HG02884 (cell line): ENCODE results near the gene ETV6.

Experiments
- ATAC-seq: cut with Tn5 transposase; IDR thresholded peaks from one replicate; pipeline ENCODE4 v1.9.1; 2021; ENCODE audit warnings: mild to moderate bottlenecking, moderate library complexity; ENCODE audit not compliant: unreplicated experiment

ETV6 gene

DNA sequence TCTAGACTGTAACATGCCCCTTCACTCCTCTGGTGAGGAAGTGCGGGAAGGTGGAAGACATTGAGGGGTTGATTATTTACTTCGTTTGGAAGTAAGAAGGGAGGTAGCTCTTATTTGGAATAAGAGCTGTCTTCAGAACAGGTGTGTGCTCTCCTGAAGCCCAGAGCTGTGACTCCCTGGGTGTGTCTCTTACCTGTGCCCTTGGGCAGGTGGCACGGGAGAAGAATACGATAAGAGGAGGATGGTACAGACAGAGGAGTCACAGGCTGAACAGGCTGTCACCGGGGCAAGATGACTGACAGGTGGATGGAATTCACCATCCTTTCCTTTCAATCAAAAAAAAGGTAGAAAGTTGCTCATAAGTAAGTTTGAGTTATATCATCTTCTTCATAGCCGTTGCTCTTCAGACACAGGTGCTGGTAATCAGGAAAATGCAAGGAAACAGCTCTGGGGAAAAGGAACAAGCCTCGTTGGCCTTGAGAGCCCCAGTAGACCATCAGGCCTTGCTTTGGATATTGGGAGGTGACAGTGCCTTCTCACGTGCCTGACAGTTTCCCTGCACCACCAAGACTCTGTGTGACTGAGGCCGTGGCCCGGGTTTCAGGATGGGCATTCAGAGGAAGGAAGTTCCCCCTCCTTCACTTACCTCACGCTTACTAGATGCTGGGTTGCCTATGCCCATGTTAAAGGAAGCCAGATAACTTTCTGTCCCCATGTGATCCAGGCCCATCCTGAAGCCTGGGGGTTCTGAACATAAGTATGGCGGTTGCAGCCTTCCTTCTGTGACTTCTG lies 120.4 kb downstream of the ETV6 start:
- no peak for ATAC-seq

DNA sequence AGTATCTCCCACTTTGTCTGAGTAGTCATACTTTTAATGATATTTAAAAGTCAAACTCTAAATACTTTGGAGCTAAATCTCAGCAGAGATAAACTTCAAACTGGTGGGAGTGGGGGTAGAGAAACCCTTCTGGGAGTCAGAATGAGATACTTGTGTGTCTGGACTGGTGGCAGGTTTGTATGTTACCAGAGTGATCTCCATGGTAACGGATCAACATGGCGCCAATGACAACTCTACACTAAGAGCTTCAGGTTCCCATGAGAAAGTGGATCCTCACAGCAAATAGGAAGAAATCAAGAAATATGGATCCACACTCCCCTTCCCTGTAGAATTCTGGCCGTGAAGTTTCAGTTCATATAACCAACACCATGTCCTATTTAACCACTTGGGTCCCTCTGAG lies 121.9 kb downstream of the ETV6 start:
- no peak for ATAC-seq

DNA sequence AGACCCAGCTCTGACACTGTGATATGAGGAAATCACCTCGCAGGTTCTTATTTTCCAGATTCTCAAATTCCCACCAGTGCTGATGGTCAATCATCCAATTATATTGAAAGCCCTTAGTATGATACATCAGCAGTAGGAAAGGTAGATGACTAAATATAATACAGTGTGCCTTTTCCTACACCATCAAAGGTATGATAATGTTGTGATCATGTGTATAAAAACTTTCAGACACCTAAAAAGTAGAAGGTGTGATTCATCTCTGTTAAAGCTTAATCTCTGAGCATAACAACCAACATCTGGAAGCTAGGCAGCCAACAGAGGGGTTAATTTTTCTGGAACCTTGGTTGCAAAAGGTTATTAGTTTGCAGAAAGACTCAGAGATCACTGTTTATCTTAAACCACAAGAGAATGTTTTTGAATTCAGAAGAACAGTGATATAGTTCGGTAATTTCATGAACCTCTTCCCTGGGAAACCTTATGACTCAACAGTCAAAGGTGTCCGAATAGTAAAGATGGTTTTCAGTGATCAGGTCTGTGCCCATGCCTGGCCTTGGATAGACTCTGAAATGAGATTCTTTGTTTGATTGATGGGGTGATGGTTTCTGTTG lies 122.5 kb downstream of the ETV6 start:
- no peak for ATAC-seq

- ATAC-seq = no peak
These were observed 124.6 kb downstream of the ETV6 start for GRCh38 chr12:11773889-11774677.

DNA sequence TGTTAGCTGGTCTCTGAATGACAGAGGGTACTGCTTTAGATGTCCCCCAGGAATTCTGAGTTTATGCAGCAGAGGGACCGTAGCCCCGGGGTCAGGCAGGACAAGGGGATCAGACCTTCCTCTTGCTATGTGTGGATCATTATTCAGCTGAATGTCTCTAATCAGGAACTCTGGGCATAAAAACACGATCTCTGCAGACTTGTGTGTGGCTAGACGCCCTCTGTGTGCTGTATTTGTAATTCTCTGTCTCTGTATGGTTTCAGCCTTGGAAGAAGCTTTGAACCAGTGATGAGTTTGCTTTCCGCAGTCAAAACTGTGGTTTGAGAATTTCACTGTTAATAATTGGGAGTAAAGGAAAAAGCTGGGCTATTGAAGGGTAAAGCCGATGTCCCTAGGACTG lies 125.3 kb downstream of the ETV6 start:
- ATAC-seq = no peak

GRCh38 chr12:11776316-11776715 lies 126.8 kb downstream of the ETV6 start:
- ATAC-seq = no peak

GRCh38 chr12:11777451-11777850 lies 128.0 kb downstream of the ETV6 start:
- no peak for ATAC-seq

DNA sequence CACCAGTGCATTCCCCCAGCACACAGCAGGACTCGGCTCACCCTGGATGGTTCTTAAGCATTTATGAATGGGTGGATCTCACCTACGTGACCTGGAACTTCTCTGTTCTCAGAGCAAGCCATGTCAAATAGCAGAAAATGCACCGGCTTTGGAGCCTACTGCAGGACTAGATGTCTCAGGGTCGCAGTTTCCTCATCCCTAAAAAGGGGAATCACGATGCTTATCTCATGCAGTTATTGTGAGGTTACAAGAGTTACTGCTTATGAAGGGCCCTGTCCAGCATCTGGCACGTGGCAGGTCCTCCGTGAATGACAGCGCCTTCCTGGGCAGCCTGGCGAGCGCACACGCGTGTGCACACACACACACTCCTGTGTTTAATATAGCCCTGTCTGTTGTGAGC lies 128.5 kb downstream of the ETV6 start:
- no peak for ATAC-seq

DNA sequence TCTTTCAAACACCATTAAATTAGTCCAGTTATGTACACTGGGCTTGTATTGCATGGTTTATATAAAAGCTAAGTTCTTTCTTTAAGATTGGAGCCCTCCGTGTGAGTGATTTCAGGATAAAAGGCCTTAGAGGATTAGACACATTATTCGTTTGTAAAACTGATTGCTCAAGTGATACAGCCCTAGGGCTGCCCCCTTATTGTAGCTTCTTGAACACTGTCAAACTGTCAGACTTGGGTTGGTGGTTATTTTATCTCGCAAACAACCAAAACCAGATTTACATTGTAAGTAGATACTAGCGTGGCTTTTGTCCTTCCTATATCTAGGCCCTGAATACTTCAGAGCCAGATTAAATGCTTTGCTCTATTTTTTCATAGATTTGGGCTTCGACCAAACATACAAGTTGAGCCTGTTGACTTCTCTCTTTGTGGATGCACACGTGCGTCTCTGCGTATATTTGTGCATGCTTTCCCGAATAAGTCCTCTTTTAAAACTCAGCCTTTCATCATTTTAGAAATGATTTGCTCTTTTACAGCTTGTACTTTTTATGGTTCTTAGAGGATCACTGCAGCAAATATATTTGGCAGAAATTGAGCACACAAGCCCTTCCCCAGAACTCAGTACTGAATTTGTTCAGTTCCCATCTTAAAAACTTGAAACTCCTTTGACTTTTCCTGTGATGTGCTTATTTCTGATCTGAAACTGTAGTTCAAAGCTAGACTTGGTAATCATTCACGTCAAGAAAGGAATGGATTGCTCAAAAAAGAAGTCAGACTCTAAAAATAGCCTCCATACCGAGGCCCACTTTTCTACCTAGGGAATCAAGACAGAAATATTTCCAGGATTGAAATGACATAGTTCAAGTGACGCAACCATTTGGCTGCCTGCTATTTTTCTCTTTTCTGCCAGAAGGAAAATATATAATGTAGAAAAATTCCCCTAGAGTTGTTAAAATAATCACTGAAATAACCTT lies 129.5 kb downstream of the ETV6 start:
- no peak for ATAC-seq

DNA sequence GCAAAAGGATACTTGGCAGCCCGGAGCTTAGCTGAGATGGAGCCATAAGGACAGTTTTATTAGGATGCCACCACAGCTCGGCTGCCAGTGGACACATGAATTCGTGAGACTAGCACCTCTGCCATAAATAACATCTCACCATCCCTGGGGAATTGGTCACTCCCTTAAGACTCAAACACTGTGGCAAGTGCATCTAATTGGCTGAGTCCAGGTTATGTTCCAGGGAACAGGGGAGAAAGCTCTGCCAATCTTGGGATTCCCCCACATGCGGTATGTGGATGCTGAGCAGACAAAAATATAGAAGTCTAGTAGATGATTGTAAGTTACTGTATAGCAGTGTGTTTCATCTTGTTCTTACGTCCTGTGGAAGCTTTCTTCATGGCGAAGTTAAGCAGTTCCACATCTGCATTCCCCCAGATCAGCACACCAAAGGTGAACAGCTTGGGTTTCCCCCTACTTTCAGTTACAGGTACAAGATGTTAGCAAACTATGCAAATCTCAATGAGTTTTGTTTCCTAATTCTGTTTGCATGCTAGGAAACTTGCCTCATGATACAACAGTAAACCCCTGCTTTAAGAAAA lies 131.1 kb downstream of the ETV6 start:
- ATAC-seq = peak; percentile 69

GRCh38 chr12:11782914-11783420 lies 133.5 kb downstream of the ETV6 start:
- no peak for ATAC-seq

- ATAC-seq = no peak
These were observed 136.2 kb downstream of the ETV6 start for GRCh38 chr12:11785712-11786111.

GRCh38 chr12:11786638-11787365 lies 137.3 kb downstream of the ETV6 start:
- ATAC-seq = no peak

DNA sequence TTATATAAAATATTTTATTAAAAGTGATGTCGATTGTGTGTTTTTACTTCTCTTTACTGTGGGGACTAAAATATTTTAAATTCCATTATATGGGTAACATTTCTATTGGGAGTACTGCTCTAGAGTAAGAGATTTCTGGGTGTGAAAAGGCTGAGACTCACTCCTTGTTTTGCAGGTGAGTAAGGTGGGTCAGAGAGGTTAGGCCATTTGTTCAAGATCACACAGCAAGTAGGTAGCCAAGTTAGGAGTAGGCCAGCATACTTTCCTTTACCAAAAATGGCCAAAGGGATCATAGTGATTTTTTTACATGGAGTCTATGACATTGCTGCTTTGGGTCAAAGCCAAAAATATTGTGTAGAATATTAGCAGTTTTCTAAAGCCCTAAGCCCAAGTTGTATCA lies 138.0 kb downstream of the ETV6 start:
- no peak for ATAC-seq

DNA sequence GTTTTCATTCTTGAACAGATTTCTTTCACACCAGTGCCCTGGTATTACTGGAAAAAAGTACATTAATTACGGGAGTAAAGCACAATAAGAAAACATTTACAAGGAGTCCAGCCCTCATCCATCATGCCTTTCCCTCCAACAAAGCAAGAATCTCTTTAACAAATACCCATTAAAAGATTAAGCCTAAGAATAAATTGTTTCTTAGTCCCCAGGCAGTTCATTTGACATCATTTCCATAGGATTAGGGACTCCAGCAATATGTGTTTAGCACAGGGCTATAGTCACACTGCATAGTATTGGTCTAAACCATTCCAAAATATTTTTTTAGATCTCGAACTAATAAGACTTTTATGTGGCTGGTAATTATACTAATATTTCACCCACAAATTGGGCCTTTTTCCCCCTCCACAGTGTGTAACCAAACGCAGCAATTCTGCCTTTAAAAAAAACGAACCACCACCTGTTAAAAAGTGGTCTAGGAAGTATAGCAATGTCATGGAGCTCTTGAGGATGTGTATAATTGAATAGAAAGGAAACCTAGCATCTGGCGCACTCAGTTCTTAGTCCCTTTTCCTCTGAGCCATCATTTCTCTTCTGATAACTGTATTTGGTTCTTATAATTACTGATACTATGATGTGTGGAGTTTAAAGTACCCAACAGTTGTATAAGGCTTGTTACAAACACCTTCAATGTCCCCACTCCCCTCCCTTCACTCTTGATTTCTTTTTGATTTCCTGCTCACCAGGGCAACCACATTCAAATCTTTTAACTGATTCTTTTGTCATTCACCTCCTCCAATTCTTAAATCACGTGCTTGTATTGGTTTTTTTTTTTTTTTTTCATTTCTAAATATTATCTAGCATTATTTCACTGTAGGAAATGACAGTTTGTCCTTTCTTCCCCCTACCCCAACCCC lies 138.7 kb downstream of the ETV6 start:
- ATAC-seq = no peak

GRCh38 chr12:11793921-11794710 lies 144.6 kb downstream of the ETV6 start:
- ATAC-seq = no peak

DNA sequence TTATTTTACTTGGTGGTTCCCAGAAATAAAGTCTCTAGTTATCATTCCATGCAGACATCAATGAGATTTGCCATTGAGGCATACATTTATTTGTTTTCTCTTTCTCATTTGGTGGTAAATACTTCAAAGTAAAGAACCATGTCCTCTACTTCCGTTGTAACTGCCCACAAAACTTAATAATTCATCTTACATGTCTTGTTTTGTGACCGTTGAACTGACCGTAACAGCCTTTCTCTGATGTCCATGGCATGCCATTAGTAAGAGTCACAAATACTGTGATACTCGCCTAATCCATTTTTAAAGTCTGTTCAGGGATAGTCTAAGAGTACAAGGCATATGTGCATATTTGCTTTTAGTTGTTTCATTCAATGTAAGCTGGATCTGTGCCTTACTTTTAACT lies 145.3 kb downstream of the ETV6 start:
- ATAC-seq = no peak
